Fibroblast of lung (primary cell): ENCODE measurements around the gene COLQ. TPM values are rescaled to one million over a fixed set of nuclear protein-coding genes. Genes with fewer than 3 reads are reported as not detected.

Source experiments
- DNase-seq, 2 donors: peaks; one replicate each; pipeline versions ENCODE4 v3.0.0 to v3.0.0-alpha.2; 2010; ENCODE audit warnings: low read depth in 2 of 2
- H2AFZ ChIP-seq: 2 replicates; pipeline ENCODE4 v1.5.1; 2012; ENCODE audit warnings: low read length, control low read depth, inconsistent platforms
- H3K27ac ChIP-seq: 2 replicates; pipeline ENCODE4 v1.5.1; 2011; ENCODE audit warnings: low read length, control low read depth; ENCODE audit not compliant: insufficient read depth
- H3K27me3 ChIP-seq: 2 replicates; pipeline ENCODE4 v1.5.1; 2011; ENCODE audit warnings: mild to moderate bottlenecking, low read length; ENCODE audit not compliant: control insufficient read depth, insufficient read depth
- H3K36me3 ChIP-seq: 2 replicates; pipeline ENCODE4 v1.5.1; 2011; ENCODE audit warnings: low read length; ENCODE audit not compliant: control insufficient read depth, insufficient read depth
- H3K4me1 ChIP-seq: 2 replicates; pipeline ENCODE4 v1.5.1; 2011; ENCODE audit warnings: low read length; ENCODE audit not compliant: control insufficient read depth, insufficient read depth; ENCODE audit errors: extremely low read depth
- H3K4me2 ChIP-seq: 2 replicates; pipeline ENCODE4 v1.5.1; 2011; ENCODE audit warnings: low read length, control low read depth; ENCODE audit not compliant: insufficient read depth; ENCODE audit errors: extremely low read depth
- H3K4me3 ChIP-seq, 4 experiments: fragments of 200-600 bp in 1 of 4; sonication (generic) in 1 of 4; replicated peaks in 1 of 4; 2 replicates each; pipeline ENCODE4 v1.5.1; 2011 to 2016; ENCODE audit warnings: low read length in 4 of 4, low read depth in 3 of 4, mild to moderate bottlenecking in 3 of 4, control low read depth in 2 of 4, inconsistent platforms in 1 of 4, mixed read lengths in 1 of 4; ENCODE audit not compliant: insufficient read depth in 1 of 4; ENCODE audit errors: control extremely low read depth in 1 of 4
- H3K79me2 ChIP-seq: 2 replicates; pipeline ENCODE4 v1.5.1; 2012; ENCODE audit warnings: mild to moderate bottlenecking, low read length, inconsistent platforms; ENCODE audit not compliant: control insufficient read depth, insufficient read depth
- H3K9ac ChIP-seq: 2 replicates; pipeline ENCODE4 v1.5.1; 2011; ENCODE audit warnings: mild to moderate bottlenecking, low read length, control low read depth; ENCODE audit not compliant: insufficient read depth
- H3K9me3 ChIP-seq: 2 replicates; pipeline ENCODE4 v1.5.1; 2012; ENCODE audit warnings: low read depth, low read length; ENCODE audit not compliant: control insufficient read depth, insufficient read depth
- H4K20me1 ChIP-seq: 2 replicates; pipeline ENCODE4 v1.5.1; 2011; ENCODE audit warnings: low read length; ENCODE audit not compliant: control insufficient read depth, insufficient read depth; ENCODE audit errors: extremely low read depth
- CTCF ChIP-seq, 2 donors: IDR thresholded peaks in 1 of 2; conservative IDR thresholded peaks in 1 of 2; 1 replicate in 1 of 2; 2 replicates in 1 of 2; pipeline ENCODE4 v1.5.1; 2011 to 2012; ENCODE audit warnings: low read length in 2 of 2, control low read depth in 1 of 2, inconsistent platforms in 1 of 2, low read depth in 1 of 2, mild to moderate bottlenecking in 1 of 2
- EZH2 ChIP-seq: IDR thresholded peaks from 2 replicates; pipeline ENCODE4 v1.5.1; 2012; ENCODE audit warnings: low read length, control low read depth, mild to moderate bottlenecking; ENCODE audit errors: missing control alignments
- polyA plus RNA-seq, 2 donors: library from polyadenylated mRNA; depleted of rRNA in 1 of 2; stranded (reverse) in 1 of 2; unstranded in 1 of 2; fragments of >200 nt; gene quantifications; 2 replicates each; pipeline ENCODE4 v1.2.1, GENCODE V29; 2011 to 2012; ENCODE audit warnings: missing spikeins in 1 of 2
- total RNA-seq: library from RNA; depleted of rRNA; stranded (reverse); fragments of >200 nt; gene quantifications from 2 replicates; pipeline ENCODE4 v1.2.1, GENCODE V29; 2014

Gene COLQ
- total and polyA plus RNA-seq, 2 donors (not counting 1 experiment from before 2014, with no cell fraction given) = 0.33 to 0.34 TPM

- peaks cover 11% of the 10 kb centered on the region for H3K36me3 ChIP-seq
- no peak overlapping the region for H3K27ac ChIP-seq
- no peak overlapping the region for H2AFZ ChIP-seq
- H4K20me1 ChIP-seq = no peaks in the 10 kb centered on the region
- no peaks in the 10 kb centered on the region for H3K4me1 ChIP-seq
- H3K9ac ChIP-seq = no peak overlapping the region
- H3K27me3 ChIP-seq = no peaks in the 10 kb centered on the region
- no peak overlapping the region for H3K4me3 ChIP-seq
- H3K4me2 ChIP-seq = no peak overlapping the region
- peak in 1 of 2 donors; percentile 58 for DNase-seq
- no peak for TF ChIP-seq CTCF (conservative IDR thresholded peaks at IDR 0.05 in 1 of 2, IDR thresholded peaks at IDR 0.05 in 1 of 2; ENCODE audit: low read depth in 1 of 2, low read length in 2 of 2)
- H3K79me2 ChIP-seq = no peaks in the 10 kb centered on the region
- no peaks in the 10 kb centered on the region for H3K9me3 ChIP-seq
These were observed 82.5 kb downstream of the COLQ start for GRCh38 chr3:15438983-15439382.

- peaks cover 15% of the 10 kb centered on the region for H3K36me3 ChIP-seq
- H3K27me3 ChIP-seq = no peaks in the 10 kb centered on the region
- no peak overlapping the region for H2AFZ ChIP-seq
- TF ChIP-seq EZH2 (no peak), CTCF (conservative IDR thresholded peaks at IDR 0.05 in 1 of 2, IDR thresholded peaks at IDR 0.05 in 1 of 2; ENCODE audit: low read depth in 1 of 2, low read length in 2 of 2) (no peak)
- no peak overlapping the region for H3K9ac ChIP-seq
- no peak overlapping the region for H3K4me3 ChIP-seq
- H3K4me1 ChIP-seq = no peaks in the 10 kb centered on the region
- H3K27ac ChIP-seq = no peak overlapping the region
- H3K9me3 ChIP-seq = no peaks in the 10 kb centered on the region
- no peak for DNase-seq
- H3K79me2 ChIP-seq = peaks cover 4% of the 10 kb centered on the region
- H3K4me2 ChIP-seq = no peak overlapping the region
- no peaks in the 10 kb centered on the region for H4K20me1 ChIP-seq
These were observed 85.3 kb downstream of the COLQ start for GRCh38 chr3:15436246-15436645.

- Histone ChIP-seq H3K4me3 (no peak overlapping the region), H3K27ac (no peak overlapping the region), H4K20me1 (no peaks in the 10 kb centered on the region), H3K9me3 (no peaks in the 10 kb centered on the region), H3K4me1 (no peaks in the 10 kb centered on the region), H3K4me2 (no peak overlapping the region), H3K27me3 (no peaks in the 10 kb centered on the region), H3K79me2 (peaks cover 12% of the 10 kb centered on the region), H3K36me3 (peaks cover 12% of the 10 kb centered on the region), H3K9ac (no peak overlapping the region), H2AFZ (no peak overlapping the region)
- no peak for TF ChIP-seq EZH2
- no peak for TF ChIP-seq CTCF (conservative IDR thresholded peaks at IDR 0.05 in 1 of 2, IDR thresholded peaks at IDR 0.05 in 1 of 2; ENCODE audit: low read depth in 1 of 2, low read length in 2 of 2)
- DNase-seq = no peak
These were observed 86.8 kb downstream of the COLQ start for GRCh38 chr3:15434756-15435155.
